GM21825 (cell line): ENCODE data around the gene USP15.

Experiments used
- ATAC-seq: cut with Tn5 transposase; IDR thresholded peaks from one replicate; pipeline ENCODE4 v1.9.1; 2021; ENCODE audit warnings: mild to moderate bottlenecking, moderate library complexity; ENCODE audit not compliant: unreplicated experiment

The USP15 gene

DNA sequence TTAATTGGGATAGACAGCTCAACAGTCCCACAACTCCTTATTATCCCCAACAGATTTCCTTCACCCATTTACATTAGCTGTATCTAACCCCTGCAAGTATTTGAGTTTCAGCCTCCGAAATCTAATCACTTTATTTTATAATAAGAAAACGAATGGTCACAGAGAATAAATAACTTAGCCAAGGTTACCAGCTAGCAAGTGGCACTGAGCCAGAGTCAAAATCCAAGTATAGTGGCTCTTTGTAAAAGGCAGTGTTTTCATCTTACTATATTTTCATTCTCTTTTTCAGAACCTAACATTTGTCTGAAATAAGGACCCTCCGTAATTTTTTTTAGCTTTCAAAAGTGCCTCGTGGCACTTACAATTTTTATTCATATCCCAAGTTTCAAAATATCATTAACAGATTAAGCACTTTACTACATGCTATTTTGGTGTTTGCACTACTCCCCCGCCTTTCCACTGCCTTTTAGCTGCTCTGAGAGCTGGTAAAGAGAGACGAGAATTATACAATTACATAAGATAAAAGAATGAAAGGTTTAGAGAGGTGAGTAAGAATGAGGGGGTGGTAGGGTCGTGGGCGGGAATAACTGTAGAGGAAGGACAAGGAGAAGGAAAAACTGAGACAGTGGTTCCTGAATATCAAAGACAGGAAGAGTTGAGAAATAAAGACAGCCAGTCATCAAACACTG, 3.7 kb upstream of the USP15 start:
- no peak for ATAC-seq

DNA sequence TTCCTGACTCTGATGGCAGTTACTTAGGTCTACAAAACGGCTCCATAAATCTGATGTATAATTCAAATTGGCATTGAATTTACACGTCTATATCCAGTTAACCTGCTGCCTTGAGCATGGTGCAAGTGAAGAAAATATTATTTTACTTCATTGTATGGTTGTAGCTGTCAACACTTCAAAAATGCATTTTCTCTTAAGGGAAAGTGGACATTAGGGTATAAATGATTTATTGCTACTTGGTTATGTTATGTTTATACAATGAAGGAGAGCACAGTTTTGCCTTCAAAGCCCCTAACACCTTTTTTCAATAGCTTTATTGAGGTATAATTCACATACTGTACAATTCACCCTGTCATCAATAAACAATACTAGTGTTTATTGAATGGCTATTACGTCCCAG, 2.0 kb upstream of the USP15 start:
- no peak for ATAC-seq

DNA sequence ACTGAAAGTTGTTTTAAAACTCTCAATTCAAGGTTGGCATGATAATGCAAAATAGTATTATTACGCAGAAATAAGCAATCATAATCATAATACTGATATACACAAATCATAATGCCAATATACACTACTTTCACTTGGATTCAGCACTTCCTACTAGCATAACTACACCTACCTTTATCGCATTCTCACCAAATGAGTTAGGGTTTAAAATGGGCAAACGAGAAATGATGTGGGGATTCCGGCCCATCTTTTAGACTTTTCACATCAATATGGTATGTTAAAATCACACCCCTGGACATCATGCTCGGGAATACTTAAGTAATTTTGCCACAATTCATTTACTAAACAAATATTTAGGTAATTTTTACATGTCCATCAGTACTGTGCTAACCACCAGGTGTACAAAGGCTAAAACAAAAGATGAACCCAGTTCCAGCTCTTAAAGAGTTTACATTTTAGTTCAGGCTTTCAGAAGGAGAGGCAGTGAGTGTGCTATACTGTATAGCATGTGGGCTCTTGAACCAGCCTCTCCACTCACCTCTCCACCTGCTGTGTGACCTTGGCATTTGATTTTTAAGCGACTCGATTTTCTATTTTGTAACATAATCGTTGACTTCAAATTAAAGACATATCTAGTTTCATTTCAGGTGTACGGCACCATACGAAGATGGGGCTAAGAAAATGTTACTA, 1.1 kb upstream of the USP15 start:
- no peak for ATAC-seq

GRCh38 chr12:62259631-62259992, 592 bp upstream of the USP15 start:
- ATAC-seq = peak; percentile 8

DNA sequence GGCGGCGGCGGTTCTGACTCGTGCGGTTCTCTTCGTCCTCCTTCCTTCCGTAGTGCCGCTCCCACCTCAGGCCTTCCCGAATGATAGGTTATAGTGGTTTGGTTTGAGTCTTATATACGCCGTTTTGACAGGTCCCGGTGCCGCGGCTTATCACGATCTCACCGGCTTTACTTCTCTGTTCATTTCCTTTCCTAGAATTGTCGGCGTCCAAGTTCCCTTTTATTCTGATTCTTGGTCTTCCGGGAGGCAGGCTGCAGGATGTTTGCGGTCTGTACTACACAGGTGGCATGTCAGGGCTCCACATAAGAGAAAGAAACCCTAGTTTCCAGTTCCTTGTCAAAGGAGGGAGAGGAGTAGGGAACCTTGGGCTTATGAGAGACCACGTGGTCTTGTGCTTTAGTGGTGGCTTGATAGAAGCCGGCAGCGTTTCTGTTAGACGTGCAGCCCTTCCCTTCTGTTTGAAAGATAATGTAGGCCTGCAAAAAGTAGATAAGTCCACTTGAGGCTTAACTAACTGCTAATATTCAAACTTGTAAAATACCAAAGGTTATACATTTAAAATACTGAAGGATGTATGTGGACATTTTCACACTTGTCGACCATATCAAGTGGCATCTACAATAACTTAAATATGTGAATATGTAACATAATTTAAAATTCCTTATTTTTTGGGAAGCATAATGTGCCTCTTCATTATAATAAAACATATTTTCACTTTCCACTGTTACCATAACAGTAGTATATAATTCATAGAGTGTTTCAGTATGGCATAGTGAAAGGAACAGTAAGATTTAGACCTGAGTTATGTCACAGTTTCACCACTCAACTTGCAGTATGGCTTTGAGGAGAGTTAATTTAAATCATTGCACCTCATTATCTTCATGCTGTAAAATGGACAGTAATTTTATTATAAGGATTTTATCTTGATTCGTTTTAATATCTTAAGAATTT, 804 bp downstream of the USP15 start:
- ATAC-seq = peak; percentile 52

GRCh38 chr12:62261876-62262517, 1.8 kb downstream of the USP15 start:
- ATAC-seq = no peak

GRCh38 chr12:62263232-62263631, 3.0 kb downstream of the USP15 start:
- no peak for ATAC-seq

- no peak for ATAC-seq
Measured at GRCh38 chr12:62263966-62264365, 3.8 kb downstream of the USP15 start.

DNA sequence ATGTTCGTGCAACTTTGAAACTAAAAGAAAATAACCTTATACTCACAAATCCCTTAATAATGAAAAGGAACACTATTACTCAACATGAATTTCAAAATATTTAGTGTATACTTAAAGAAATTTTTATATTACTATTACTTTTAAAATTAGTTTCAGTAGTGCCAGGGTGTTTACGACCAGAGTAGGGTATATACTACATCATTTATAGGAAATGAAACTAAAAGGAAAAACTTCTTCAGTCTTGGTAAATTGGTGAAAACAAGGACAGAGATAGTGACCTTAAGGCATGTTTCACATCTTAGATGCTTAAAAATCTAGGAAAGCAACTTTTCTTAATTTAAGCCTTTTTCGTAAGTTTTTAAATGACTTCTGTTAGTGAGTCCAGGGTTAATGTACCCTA, 4.5 kb downstream of the USP15 start:
- no peak for ATAC-seq

GRCh38 chr12:62265511-62265910, 5.3 kb downstream of the USP15 start:
- no peak for ATAC-seq

DNA sequence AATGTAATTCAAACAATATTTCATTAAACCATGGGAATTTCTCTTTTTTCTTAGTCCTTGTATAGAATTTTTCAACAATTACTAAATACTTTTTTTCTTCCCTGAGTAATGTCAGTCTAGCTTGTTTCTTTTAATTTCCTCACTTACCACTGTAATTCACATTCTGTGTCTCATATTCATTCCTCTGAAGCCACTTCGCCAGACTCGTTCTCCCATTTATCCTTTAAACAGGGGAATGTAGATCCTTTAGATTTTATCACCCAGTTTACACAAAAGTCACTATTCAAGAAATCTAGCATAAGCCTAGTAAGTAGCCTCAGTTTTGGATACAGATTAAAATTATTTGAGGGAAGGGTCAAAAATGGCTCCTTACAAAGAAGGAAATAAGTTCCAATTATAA, 6.8 kb downstream of the USP15 start:
- ATAC-seq = no peak

DNA sequence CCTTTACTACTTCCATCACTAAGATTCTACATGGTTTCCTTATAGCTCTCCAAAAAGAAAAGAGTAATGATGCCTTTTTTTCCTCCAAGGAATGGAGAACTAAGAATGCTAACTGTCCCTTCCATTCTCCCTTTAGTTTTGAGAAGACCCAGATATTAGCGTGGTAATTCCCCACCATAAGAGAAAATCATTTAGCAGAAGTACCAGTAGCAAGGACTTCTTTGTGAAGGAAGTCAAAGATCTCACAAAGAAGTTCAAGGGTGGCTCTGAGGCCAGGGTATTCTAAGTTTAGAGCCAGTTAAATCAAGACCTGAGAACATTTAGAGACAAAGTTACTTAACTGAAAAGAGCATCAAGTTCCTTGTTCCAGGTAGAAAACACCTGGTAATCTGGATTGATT, 7.3 kb downstream of the USP15 start:
- peak; percentile 57 for ATAC-seq

DNA sequence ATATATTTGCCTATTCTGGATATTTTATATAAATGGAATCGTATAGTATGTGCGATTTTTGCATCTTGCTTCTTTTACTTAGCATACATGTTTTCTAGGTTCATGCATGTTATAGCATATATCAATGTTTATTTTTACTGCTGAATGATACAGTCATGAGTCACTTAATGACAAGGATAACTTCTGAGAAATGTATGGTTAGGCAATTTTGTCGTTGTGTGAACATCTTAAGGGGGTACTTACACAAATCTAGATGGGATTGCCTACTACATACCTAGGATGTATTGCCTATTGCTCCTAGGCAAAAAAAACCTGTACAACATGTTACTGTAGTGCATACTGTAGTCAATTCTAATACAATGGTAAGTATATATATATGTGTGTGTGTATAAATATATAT, 8.8 kb downstream of the USP15 start:
- ATAC-seq = no peak

GRCh38 chr12:62269464-62270228, 9.4 kb downstream of the USP15 start:
- ATAC-seq = no peak

GRCh38 chr12:62270384-62270783, 10.2 kb downstream of the USP15 start:
- ATAC-seq = no peak

- no peak for ATAC-seq
Measured at GRCh38 chr12:62270872-62271271, 10.7 kb downstream of the USP15 start.

DNA sequence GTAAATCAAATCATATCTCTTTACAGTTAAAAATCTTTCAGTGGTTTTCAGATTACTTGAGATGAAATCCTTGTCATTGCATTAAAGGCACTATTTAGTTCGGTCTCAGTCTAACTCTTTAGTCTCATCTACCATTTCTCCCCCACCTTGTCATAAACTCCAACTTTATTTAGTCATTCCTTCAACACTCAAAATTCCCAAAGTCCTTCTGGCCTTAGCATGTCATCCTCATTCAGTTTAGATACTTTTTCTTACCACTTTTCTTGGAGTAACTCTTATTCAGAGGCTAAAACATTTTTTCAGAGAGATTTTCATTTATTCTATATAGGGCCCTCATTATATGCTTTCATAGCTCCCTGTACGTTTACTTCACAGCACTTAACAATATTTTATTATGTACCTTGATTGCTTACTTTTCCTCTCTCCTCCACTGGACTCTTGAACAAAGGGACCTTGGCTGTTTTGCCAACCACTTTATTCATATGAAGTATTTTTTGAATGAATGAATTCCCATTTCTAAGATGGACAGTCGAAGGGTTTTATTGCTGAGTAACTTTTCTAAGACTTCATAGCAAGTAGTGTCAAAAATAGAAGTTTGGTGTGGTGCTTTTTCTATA, 12.8 kb downstream of the USP15 start:
- no peak for ATAC-seq

GRCh38 chr12:62273724-62274380, 13.6 kb downstream of the USP15 start:
- no peak for ATAC-seq

DNA sequence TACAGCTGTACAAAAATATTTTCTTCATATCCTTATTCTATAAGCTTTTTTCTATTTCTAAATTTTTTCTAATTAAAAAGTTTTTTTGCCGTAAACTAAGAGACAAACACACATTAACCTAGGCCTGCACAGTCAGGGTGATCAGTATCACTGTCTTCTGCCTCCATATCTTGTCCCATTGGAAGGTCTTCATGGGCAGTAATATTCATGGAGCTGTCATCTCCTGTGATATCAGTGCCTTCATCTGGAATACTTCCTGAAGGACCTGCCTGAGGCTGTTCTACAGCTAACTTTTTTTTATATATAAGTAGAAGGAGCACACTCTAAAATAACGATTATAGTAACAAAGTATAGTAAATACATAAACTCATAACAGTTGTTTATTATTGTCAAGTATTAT, 17.8 kb downstream of the USP15 start:
- no peak for ATAC-seq

DNA sequence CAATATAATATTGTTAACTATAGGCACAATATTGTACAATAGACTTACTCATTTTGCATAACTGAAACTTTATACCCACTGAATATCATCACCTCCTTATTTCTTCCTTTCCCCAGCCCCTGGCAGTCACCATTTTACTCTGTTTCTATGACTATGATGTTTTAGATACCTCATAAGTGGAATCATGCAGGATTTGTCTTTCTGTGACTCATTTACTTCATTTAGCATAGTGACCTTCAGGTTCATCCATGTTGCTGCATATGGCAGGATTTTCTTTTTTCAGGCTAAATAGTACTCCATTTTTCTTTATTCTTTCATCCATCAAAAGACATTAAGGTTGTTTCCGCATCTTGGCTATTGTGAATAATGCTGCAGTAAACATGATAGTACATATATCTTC, 18.9 kb downstream of the USP15 start:
- no peak for ATAC-seq
